HEK293T (cell line): ENCODE measurements around the gene RGL1.

ENCODE experiments used
- ARNT ChIP-seq: fragments of 450-650 bp; IDR thresholded peaks from 2 replicates; pipeline ENCODE4 v1.6.1; 2017; ENCODE audit warnings: mild to moderate bottlenecking
- BHLHE40 ChIP-seq: fragments of 450-650 bp; IDR thresholded peaks from 2 replicates; pipeline ENCODE4 v1.6.1; 2016; ENCODE audit warnings: mild to moderate bottlenecking, moderate library complexity, borderline replicate concordance
- CTBP1 ChIP-seq: fragments of 450-650 bp; IDR thresholded peaks from 2 replicates; pipeline ENCODE4 v1.6.1; 2016; ENCODE audit warnings: borderline replicate concordance
- ELF4 ChIP-seq: fragments of 450-650 bp; IDR thresholded peaks from 2 replicates; pipeline ENCODE4 v1.6.1; 2017; ENCODE audit warnings: antibody characterized with exemption
- FOXA1 ChIP-seq: fragments of 450-650 bp; IDR thresholded peaks from 2 replicates; pipeline ENCODE4 v1.6.1; 2016; ENCODE audit warnings: mild to moderate bottlenecking
- FOXK2 ChIP-seq: fragments of 450-650 bp; IDR thresholded peaks from 2 replicates; pipeline ENCODE4 v1.6.1; 2016; ENCODE audit warnings: mild to moderate bottlenecking
- FOXM1 ChIP-seq: fragments of 450-650 bp; IDR thresholded peaks from 2 replicates; pipeline ENCODE4 v1.6.1; 2017; ENCODE audit warnings: mild to moderate bottlenecking, borderline replicate concordance
- L3MBTL2 ChIP-seq: fragments of 450-650 bp; conservative IDR thresholded peaks from 2 replicates; pipeline ENCODE4 v1.6.1; 2016; ENCODE audit warnings: mild to moderate bottlenecking
- LEF1 ChIP-seq: fragments of 450-650 bp; IDR thresholded peaks from 2 replicates; pipeline ENCODE4 v1.6.1; 2017; ENCODE audit warnings: mild to moderate bottlenecking, borderline replicate concordance
- NFRKB ChIP-seq: fragments of 450-650 bp; IDR thresholded peaks from 2 replicates; pipeline ENCODE4 v1.6.1; 2016; ENCODE audit warnings: mild to moderate bottlenecking, moderate library complexity
- PKNOX1 ChIP-seq: fragments of 450-650 bp; IDR thresholded peaks from 2 replicates; pipeline ENCODE4 v1.6.1; 2016
- SP1 ChIP-seq: fragments of 450-650 bp; IDR thresholded peaks from 2 replicates; pipeline ENCODE4 v1.6.1; 2017
- SUZ12 ChIP-seq: fragments of 450-650 bp; IDR thresholded peaks from 2 replicates; pipeline ENCODE4 v1.6.1; 2016; ENCODE audit warnings: mild to moderate bottlenecking
- ZNF384 ChIP-seq: fragments of 450-650 bp; IDR thresholded peaks from 2 replicates; pipeline ENCODE4 v1.6.1; 2016

GRCh38 chr1:183764981-183765380 lies 39.9 kb upstream of the RGL1 start:
- TF ChIP-seq NFRKB (no peak), BHLHE40 (no peak), LEF1 (no peak), PKNOX1 (no peak), ELF4 (no peak), FOXM1 (no peak), L3MBTL2 (no peak), SP1 (no peak), FOXA1 (no peak), FOXK2 (no peak), CTBP1 (no peak), ARNT (no peak), SUZ12 (no peak), ZNF384 (no peak)
